IMR-90 (cell line): Measurements from ENCODE around the gene RNF19B. TPM values are rescaled to one million over a fixed set of nuclear protein-coding genes. Genes with fewer than 3 reads are reported as not detected.

ENCODE experiments used
- ATAC-seq: fragments of 200-7000 bp; cut with Tn5 transposase; 2 replicates; pipeline ENCODE4 v1.9.1; 2020; ENCODE audit warnings: low read depth, mild to moderate bottlenecking, moderate library complexity
- BruUV-seq: library from RNA; stranded (reverse); fragments of 400-500 nt; replicated peaks from 2 replicates; lab custom pipeline; 2021; lab: Mats Ljungman, UMichigan
- CTCF ChIA-PET: fragments of 300-600 bp; formaldehyde crosslinking; extraction: SDS; loops from one replicate; lab custom pipeline; 2021; ENCODE audit warnings: antibody characterized with exemption; lab: Yijun Ruan, JAX
- POLR2A ChIA-PET: fragments of 300-600 bp; sonication (Branson Sonifier 250); formaldehyde crosslinking; loops from one replicate; lab custom pipeline; 2022; ENCODE audit warnings: antibody characterized with exemption; ENCODE audit not compliant: unreplicated experiment; lab: Charles Lee
- DNase-seq: peaks from one replicate; pipeline ENCODE4 v3.0.0; 2013
- H2AFZ ChIP-seq: replicated peaks from 2 replicates; pipeline ENCODE3; 2013; ENCODE audit warnings: low read length, mild to moderate bottlenecking; ENCODE audit not compliant: poor library complexity
- H2AK5ac ChIP-seq: 2 replicates; pipeline ENCODE4 v1.6.1; 2013; ENCODE audit warnings: low read depth, low read length, inconsistent platforms
- H2AK9ac ChIP-seq: replicated peaks from 2 replicates; pipeline ENCODE3; 2013; ENCODE audit warnings: mild to moderate bottlenecking, low read depth, low read length, moderate library complexity; ENCODE audit not compliant: poor library complexity
- H2BK120ac ChIP-seq: 2 replicates; pipeline ENCODE4 v1.6.1; 2013; ENCODE audit warnings: low read depth, low read length, inconsistent platforms
- H2BK15ac ChIP-seq: 3 replicates; pipeline ENCODE4 v1.6.1; 2013; ENCODE audit warnings: low read depth, low read length, inconsistent platforms
- H2BK20ac ChIP-seq: 2 replicates; pipeline ENCODE4 v1.6.1; 2013; ENCODE audit warnings: low read depth, mild to moderate bottlenecking, inconsistent platforms, low read length, moderate library complexity
- H2BK5ac ChIP-seq: 2 replicates; pipeline ENCODE4 v1.6.1; 2013; ENCODE audit warnings: mild to moderate bottlenecking, low read depth, low read length, inconsistent platforms; ENCODE audit not compliant: poor library complexity, severe bottlenecking
- H3K14ac ChIP-seq: replicated peaks from 2 replicates; pipeline ENCODE4 v1.6.1; 2013; ENCODE audit warnings: low read depth, low read length, inconsistent platforms
- H3K18ac ChIP-seq: 2 replicates; pipeline ENCODE4 v1.6.1; 2013; ENCODE audit warnings: low read depth, low read length, control low read depth
- H3K23ac ChIP-seq: 2 replicates; pipeline ENCODE4 v1.6.1; 2013; ENCODE audit warnings: low read depth, low read length, inconsistent platforms
- H3K27ac ChIP-seq: 2 replicates; pipeline ENCODE4 v1.5.1; 2013; ENCODE audit warnings: mild to moderate bottlenecking, control low read depth, low read length; ENCODE audit not compliant: insufficient read depth
- H3K27me3 ChIP-seq: 2 replicates; pipeline ENCODE4 v1.6.1; 2013; ENCODE audit warnings: low read length; ENCODE audit not compliant: control insufficient read depth, insufficient read depth
- H3K36me3 ChIP-seq: 2 replicates; pipeline ENCODE4 v1.6.1; 2013; ENCODE audit warnings: low read length, mixed read lengths; ENCODE audit not compliant: control insufficient read depth, insufficient read depth
- H3K4ac ChIP-seq: 2 replicates; pipeline ENCODE4 v1.6.1; 2013; ENCODE audit warnings: low read depth, low read length, inconsistent platforms
- H3K4me1 ChIP-seq: 2 replicates; pipeline ENCODE4 v1.6.1; 2013; ENCODE audit warnings: low read length, mixed read lengths; ENCODE audit not compliant: control insufficient read depth, insufficient read depth
- H3K4me2 ChIP-seq: 2 replicates; pipeline ENCODE4 v1.6.1; 2013; ENCODE audit warnings: low read depth, mild to moderate bottlenecking, control low read depth, low read length, moderate library complexity
- H3K4me3 ChIP-seq: 2 replicates; pipeline ENCODE4 v1.5.1; 2013; ENCODE audit warnings: low read depth, mild to moderate bottlenecking, control low read depth, low read length, moderate library complexity; ENCODE audit not compliant: insufficient read depth
- H3K56ac ChIP-seq: 2 replicates; pipeline ENCODE4 v1.6.1; 2013; ENCODE audit warnings: low read length, inconsistent platforms; ENCODE audit not compliant: insufficient read depth; ENCODE audit errors: extremely low read depth
- H3K79me1 ChIP-seq, 2 experiments: 2 replicates each; pipeline ENCODE4 v1.6.1; 2013; ENCODE audit warnings: low read length in 2 of 2, inconsistent platforms in 1 of 2, low read depth in 1 of 2
- H3K9ac ChIP-seq: 2 replicates; pipeline ENCODE4 v1.6.1; 2013; ENCODE audit warnings: low read depth, low read length, control low read depth
- H3K9me1 ChIP-seq: 2 replicates; pipeline ENCODE4 v1.6.1; 2013; ENCODE audit warnings: low read length, inconsistent platforms; ENCODE audit not compliant: insufficient read depth
- H3K9me3 ChIP-seq: 2 replicates; pipeline ENCODE4 v1.6.1; 2013; ENCODE audit warnings: low read length; ENCODE audit not compliant: control insufficient read depth, insufficient read depth
- H4K20me1 ChIP-seq: 2 replicates; pipeline ENCODE4 v1.6.1; 2013; ENCODE audit warnings: low read length, inconsistent platforms; ENCODE audit not compliant: insufficient read depth
- H4K5ac ChIP-seq: 2 replicates; pipeline ENCODE4 v1.6.1; 2013; ENCODE audit warnings: mild to moderate bottlenecking, low read depth, low read length, control low read depth
- H4K8ac ChIP-seq, 2 experiments: 2 replicates each; pipeline ENCODE4 v1.6.1; 2013; ENCODE audit warnings: low read depth in 2 of 2, low read length in 2 of 2, control low read depth in 1 of 2, inconsistent platforms in 1 of 2
- H4K91ac ChIP-seq: 2 replicates; pipeline ENCODE4 v1.6.1; 2013; ENCODE audit warnings: low read depth, low read length, inconsistent platforms; ENCODE audit not compliant: insufficient read depth
- BHLHE40 ChIP-seq: fragments of 150-350 bp; IDR thresholded peaks from 2 replicates; pipeline ENCODE4 v1.6.1; 2016; ENCODE audit warnings: mild to moderate bottlenecking, low read depth, low read length
- CEBPB ChIP-seq: IDR thresholded peaks from 2 replicates; pipeline ENCODE4 v1.6.1; 2012; ENCODE audit warnings: low read depth, low read length, improper control_type of control experiment
- CHD1 ChIP-seq: IDR thresholded peaks from 2 replicates; pipeline ENCODE4 v1.6.1; 2012; ENCODE audit warnings: low read depth, low read length, improper control_type of control experiment
- FOS ChIP-seq: fragments of 150-350 bp; IDR thresholded peaks from 2 replicates; pipeline ENCODE4 v1.6.1; 2016; ENCODE audit warnings: low read depth, low read length
- MAFK ChIP-seq: IDR thresholded peaks from 2 replicates; pipeline ENCODE4 v1.6.1; 2012; ENCODE audit warnings: low read depth, low read length, improper control_type of control experiment
- MAZ ChIP-seq: IDR thresholded peaks from 2 replicates; pipeline ENCODE4 v1.6.1; 2012; ENCODE audit warnings: low read depth, mild to moderate bottlenecking, low read length, improper control_type of control experiment, moderate library complexity, borderline replicate concordance
- MXI1 ChIP-seq: IDR thresholded peaks from 2 replicates; pipeline ENCODE4 v1.6.1; 2012; ENCODE audit warnings: low read depth, mild to moderate bottlenecking, low read length, moderate library complexity, borderline replicate concordance
- NFE2L2 ChIP-seq: fragments of 150-350 bp; IDR thresholded peaks from 2 replicates; pipeline ENCODE4 v1.6.1; 2016; ENCODE audit warnings: low read depth, mild to moderate bottlenecking, low read length
- POLR2A ChIP-seq: IDR thresholded peaks from 2 replicates; pipeline ENCODE4 v1.6.1; 2012; ENCODE audit warnings: mild to moderate bottlenecking, low read depth, low read length
- RAD21 ChIP-seq: IDR thresholded peaks from 2 replicates; pipeline ENCODE4 v1.6.1; 2012; ENCODE audit warnings: low read length, improper control_type of control experiment
- RCOR1 ChIP-seq: IDR thresholded peaks from 2 replicates; pipeline ENCODE4 v1.6.1; 2012; ENCODE audit warnings: mild to moderate bottlenecking, low read length, improper control_type of control experiment; ENCODE audit not compliant: insufficient replicate concordance
- RFX5 ChIP-seq: IDR thresholded peaks from 2 replicates; pipeline ENCODE4 v1.8.0; 2012; ENCODE audit warnings: low read depth, mild to moderate bottlenecking, low read length, moderate library complexity
- SMC3 ChIP-seq: fragments of 150-350 bp; IDR thresholded peaks from 2 replicates; pipeline ENCODE4 v1.6.1; 2016; ENCODE audit warnings: low read depth, mild to moderate bottlenecking, antibody characterized with exemption, low read length, moderate library complexity
- WGBS, 2 experiments: methylation state at CpG; one replicate each; pipeline versions ENCODE4 v1.1.5 to v1.1.7; 2013; ENCODE audit warnings: missing lambda C conversion rate in 2 of 2; ENCODE audit not compliant: insufficient read length in 1 of 2; ENCODE audit errors: extremely low coverage in 2 of 2; 5-methylcytosine and 5-hydroxymethylcytosine counted together
- dilution Hi-C: fragments of 300-500 bp; cut with HindIII; formaldehyde crosslinking; loops from one replicate; pipeline ENCODE4 v1.14.3; 2018; ENCODE audit warnings: low sequenced_read_pairs; ENCODE audit not compliant: unreplicated experiment
- in situ Hi-C: fragments of 300-500 bp; cut with MboI; formaldehyde crosslinking; loops from 3 replicates; pipeline ENCODE4 v1.14.3; 2019; ENCODE audit warnings: low sequenced_read_pairs, inconsistent platforms, mixed read lengths
- intact Hi-C: fragments of 100-400 bp; cut with micrococcal nuclease; formaldehyde crosslinking; loops from 2 replicates; pipeline ENCODE4 v1.10.0; 2022
- polyA plus RNA-seq, 3 experiments: library from polyadenylated mRNA; depleted of rRNA; stranded (reverse); fragments of >200 nt; gene quantifications; 2 replicates each; pipeline ENCODE4 v1.2.3, GENCODE V29; 2012; ENCODE audit warnings: low replicate concordance in 1 of 3
- total RNA-seq: library from RNA; depleted of rRNA; stranded (reverse); fragments of >200 nt; gene quantifications from 2 replicates; pipeline ENCODE4 v1.2.3, GENCODE V29; 2012
- TF ChIP-seq, protein P1 (sequence below): conservative IDR thresholded peaks from 2 replicates; pipeline ENCODE4 v1.5.1; 2012; ENCODE audit warnings: mild to moderate bottlenecking, low read depth, low read length, improper control_type of control experiment
- TF ChIP-seq, protein P2 (sequence below): fragments of 150-350 bp; IDR thresholded peaks from 2 replicates; pipeline ENCODE4 v1.6.1; 2016; ENCODE audit warnings: low read depth, mild to moderate bottlenecking, low read length, moderate library complexity, borderline replicate concordance
- TF ChIP-seq, protein P3 (sequence below): fragments of 150-350 bp; IDR thresholded peaks from 2 replicates; pipeline ENCODE4 v1.6.1; 2017; ENCODE audit warnings: mild to moderate bottlenecking, antibody characterized with exemption, low read length, low read depth

The RNF19B gene
- total and polyA plus RNA-seq, 2 of the 4 experiments (the other 2 are of a cell fraction): 10.0 to 11.6 TPM

DNA sequence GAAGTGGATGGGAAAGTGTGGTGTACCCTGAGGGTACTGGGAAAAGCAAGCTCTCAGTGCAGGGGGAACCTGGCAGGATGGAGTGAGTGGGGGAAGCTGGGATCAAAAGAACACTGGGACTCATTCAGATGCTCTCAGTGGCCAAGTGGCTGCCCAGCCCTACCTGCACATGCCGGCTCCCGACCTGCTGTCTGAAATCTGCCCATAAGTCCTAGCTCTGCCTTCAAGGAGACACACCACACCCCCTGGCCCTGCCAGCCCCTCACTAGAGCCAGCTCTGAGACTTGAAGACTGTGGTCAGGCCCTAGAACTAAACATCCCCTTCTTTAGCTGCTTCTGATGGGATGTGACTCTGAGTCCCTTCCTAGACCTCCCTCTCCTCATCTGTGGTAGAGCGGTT lies 65.7 kb downstream of the RNF19B start:
- TF ChIP-seq, protein P1, sequence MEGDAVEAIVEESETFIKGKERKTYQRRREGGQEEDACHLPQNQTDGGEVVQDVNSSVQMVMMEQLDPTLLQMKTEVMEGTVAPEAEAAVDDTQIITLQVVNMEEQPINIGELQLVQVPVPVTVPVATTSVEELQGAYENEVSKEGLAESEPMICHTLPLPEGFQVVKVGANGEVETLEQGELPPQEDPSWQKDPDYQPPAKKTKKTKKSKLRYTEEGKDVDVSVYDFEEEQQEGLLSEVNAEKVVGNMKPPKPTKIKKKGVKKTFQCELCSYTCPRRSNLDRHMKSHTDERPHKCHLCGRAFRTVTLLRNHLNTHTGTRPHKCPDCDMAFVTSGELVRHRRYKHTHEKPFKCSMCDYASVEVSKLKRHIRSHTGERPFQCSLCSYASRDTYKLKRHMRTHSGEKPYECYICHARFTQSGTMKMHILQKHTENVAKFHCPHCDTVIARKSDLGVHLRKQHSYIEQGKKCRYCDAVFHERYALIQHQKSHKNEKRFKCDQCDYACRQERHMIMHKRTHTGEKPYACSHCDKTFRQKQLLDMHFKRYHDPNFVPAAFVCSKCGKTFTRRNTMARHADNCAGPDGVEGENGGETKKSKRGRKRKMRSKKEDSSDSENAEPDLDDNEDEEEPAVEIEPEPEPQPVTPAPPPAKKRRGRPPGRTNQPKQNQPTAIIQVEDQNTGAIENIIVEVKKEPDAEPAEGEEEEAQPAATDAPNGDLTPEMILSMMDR: no peak
- TF ChIP-seq, protein P2, sequence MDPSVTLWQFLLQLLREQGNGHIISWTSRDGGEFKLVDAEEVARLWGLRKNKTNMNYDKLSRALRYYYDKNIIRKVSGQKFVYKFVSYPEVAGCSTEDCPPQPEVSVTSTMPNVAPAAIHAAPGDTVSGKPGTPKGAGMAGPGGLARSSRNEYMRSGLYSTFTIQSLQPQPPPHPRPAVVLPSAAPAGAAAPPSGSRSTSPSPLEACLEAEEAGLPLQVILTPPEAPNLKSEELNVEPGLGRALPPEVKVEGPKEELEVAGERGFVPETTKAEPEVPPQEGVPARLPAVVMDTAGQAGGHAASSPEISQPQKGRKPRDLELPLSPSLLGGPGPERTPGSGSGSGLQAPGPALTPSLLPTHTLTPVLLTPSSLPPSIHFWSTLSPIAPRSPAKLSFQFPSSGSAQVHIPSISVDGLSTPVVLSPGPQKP: no peak
- TF ChIP-seq MAZ (no peak), FOS (no peak), MAFK (no peak), POLR2A (no peak), RAD21 (no peak), MXI1 (no peak), NFE2L2 (no peak), CEBPB (no peak), RCOR1 (no peak), RFX5 (no peak), SMC3 (no peak), BHLHE40 (no peak), CHD1 (no peak)
- TF ChIP-seq, protein P3, sequence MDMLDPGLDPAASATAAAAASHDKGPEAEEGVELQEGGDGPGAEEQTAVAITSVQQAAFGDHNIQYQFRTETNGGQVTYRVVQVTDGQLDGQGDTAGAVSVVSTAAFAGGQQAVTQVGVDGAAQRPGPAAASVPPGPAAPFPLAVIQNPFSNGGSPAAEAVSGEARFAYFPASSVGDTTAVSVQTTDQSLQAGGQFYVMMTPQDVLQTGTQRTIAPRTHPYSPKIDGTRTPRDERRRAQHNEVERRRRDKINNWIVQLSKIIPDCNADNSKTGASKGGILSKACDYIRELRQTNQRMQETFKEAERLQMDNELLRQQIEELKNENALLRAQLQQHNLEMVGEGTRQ: no peak
- H4K20me1 ChIP-seq: no peaks in the 10 kb centered on the region
- peaks cover 5% of the 10 kb centered on the region for H3K27me3 ChIP-seq
- H2AK9ac ChIP-seq: no peak overlapping the region
- H4K8ac ChIP-seq: no peak overlapping the region
- no peak overlapping the region for H2BK20ac ChIP-seq
- no peak overlapping the region for H4K91ac ChIP-seq
- H3K9me3 ChIP-seq: no peaks in the 10 kb centered on the region
- no peak overlapping the region for H4K5ac ChIP-seq
- no peak overlapping the region for H3K18ac ChIP-seq
- no TSS peak for BruUV-seq
- DNase-seq (no peak), ATAC-seq (no peak)
- H2BK5ac ChIP-seq: no peak overlapping the region
- intact Hi-C loops (no loop called here), dilution Hi-C loops (no loop called here), in situ Hi-C loops (no loop called here)
- H3K9me1 ChIP-seq: peaks cover 6% of the 10 kb centered on the region; the same call in 1 of the 2 replicates
- H3K36me3 ChIP-seq: peaks cover 1% of the 10 kb centered on the region; the same call in 1 of the 2 replicates
- peaks cover 0 to 9% of the 10 kb centered on the region in 2 experiments; a peak in 1 of 4 replicates for H3K79me1 ChIP-seq
- no peak overlapping the region for H3K4ac ChIP-seq
- H3K23ac ChIP-seq: no peak overlapping the region
- peaks cover 2% of the 10 kb centered on the region; the same call in 1 of the 2 replicates for H3K4me1 ChIP-seq
- no CpG with 5 or more reads among the region's 3 CpGs for WGBS, 2 experiments
- no peak overlapping the region for H3K4me2 ChIP-seq
- no peak overlapping the region for H3K14ac ChIP-seq
- H2AFZ ChIP-seq: no peak overlapping the region
- H3K4me3 ChIP-seq: no peak overlapping the region
- ChIA-PET CTCF (no interaction called here), POLR2A (no interaction called here)
- no peak overlapping the region for H2BK15ac ChIP-seq
- no peak overlapping the region for H2AK5ac ChIP-seq
- no peak overlapping the region for H2BK120ac ChIP-seq
- no peak overlapping the region for H3K56ac ChIP-seq
- H3K9ac ChIP-seq: no peak overlapping the region
- no peak overlapping the region for H3K27ac ChIP-seq
